AML-193 (cell line): ENCODE measurements around the gene DRGX.

Experiments used
- DNase-seq, 2 experiments: peaks; one replicate each; lab custom pipeline; 2025; lab: John Stamatoyannopoulos, UW

The DRGX gene

GRCh38 chr10:49395741-49396665 is at the start of gene DRGX:
DRGX (minus strand) TSS chr10:49396089; CDS start chr10:49395440, 649 bp downstream.
- DNase-seq, result no peak

- DNase-seq, result no peak
These were observed 48.5 kb upstream of the DRGX start for GRCh38 chr10:49444349-49444748.

- DNase-seq, result no peak
These were observed 47.0 kb upstream of the DRGX start for GRCh38 chr10:49442863-49443262.

GRCh38 chr10:49441488-49442476 is 45.9 kb upstream of the DRGX start:
- DNase-seq, result no peak

- DNase-seq, result no peak
These were observed 39.3 kb upstream of the DRGX start for GRCh38 chr10:49435225-49435624.

- DNase-seq, result no peak
These were observed 37.2 kb upstream of the DRGX start for GRCh38 chr10:49433069-49433468.

GRCh38 chr10:49431426-49431825 is 35.5 kb upstream of the DRGX start:
- no peak for DNase-seq

- no peak for DNase-seq
These were observed 33.6 kb upstream of the DRGX start for GRCh38 chr10:49429458-49429857.

- DNase-seq, result no peak
These were observed 30.8 kb upstream of the DRGX start for GRCh38 chr10:49426490-49427360.

- no peak for DNase-seq
These were observed 23.1 kb upstream of the DRGX start for GRCh38 chr10:49419005-49419404.

- no peak for DNase-seq
These were observed 22.4 kb upstream of the DRGX start for GRCh38 chr10:49418328-49418727.

GRCh38 chr10:49418053-49418326 is 22.1 kb upstream of the DRGX start:
- no peak for DNase-seq

- no peak for DNase-seq
These were observed 21.6 kb upstream of the DRGX start for GRCh38 chr10:49417311-49418052.

GRCh38 chr10:49415846-49416245 is 20.0 kb upstream of the DRGX start:
- no peak for DNase-seq

- no peak for DNase-seq
These were observed 19.2 kb upstream of the DRGX start for GRCh38 chr10:49415109-49415508.

- no peak for DNase-seq
These were observed 18.6 kb upstream of the DRGX start for GRCh38 chr10:49414496-49414895.

GRCh38 chr10:49412571-49412970 is 16.7 kb upstream of the DRGX start:
- no peak for DNase-seq

- DNase-seq, result no peak
These were observed 14.6 kb upstream of the DRGX start for GRCh38 chr10:49410365-49411074.

- no peak for DNase-seq
These were observed 13.9 kb upstream of the DRGX start for GRCh38 chr10:49409755-49410154.

- DNase-seq, result no peak
These were observed 12.8 kb upstream of the DRGX start for GRCh38 chr10:49408519-49409306.
